ENCODE results near the gene FKTN. TPM values are rescaled to one million over a fixed set of nuclear protein-coding genes. Genes with fewer than 3 reads are reported as not detected.

FKTN gene
- total RNA-seq, 2 experiments from 2014 or later: 13.9 to 14.3 TPM

DNA sequence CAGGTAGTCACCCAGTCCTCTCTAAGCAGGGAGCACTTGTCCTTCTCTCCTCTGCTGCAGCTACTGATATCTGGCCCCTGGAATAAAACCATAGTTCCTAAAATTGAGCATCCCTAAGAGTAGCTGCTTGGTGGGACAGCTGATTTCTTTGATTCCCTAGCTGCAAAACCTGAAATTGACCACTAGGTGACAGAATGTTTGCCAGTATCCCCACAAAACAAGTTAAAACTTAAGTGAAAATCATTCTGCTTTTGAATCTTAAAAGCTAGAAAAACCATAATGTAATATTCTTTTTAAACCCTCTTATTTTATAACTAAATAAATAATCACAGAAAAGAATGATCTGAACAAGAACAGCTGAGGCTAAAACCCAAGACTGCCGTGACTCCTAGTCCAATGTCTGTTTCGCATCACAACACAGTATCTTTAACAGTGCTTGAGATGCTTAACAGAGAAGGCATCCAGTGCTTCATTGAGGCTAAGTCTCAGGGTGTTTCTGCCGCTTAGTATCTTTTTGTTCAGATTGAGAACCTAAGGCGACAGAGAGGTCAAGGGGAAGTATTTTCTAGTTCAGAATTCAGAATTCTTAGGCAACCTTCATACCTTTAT lies 80.0 kb downstream of the FKTN start:
- no peak overlapping the region for H3K27ac Mint-ChIP-seq
- H3K4me3 Mint-ChIP-seq: no peak overlapping the region
- no peaks in the 10 kb centered on the region for H3K9me3 Mint-ChIP-seq
- POLR2A ChIA-PET: no interaction called here
- DNase-seq (no peak), ATAC-seq (no peak)
- intact Hi-C loops (cut with micrococcal nuclease): no loop called here
- H3K4me1 Mint-ChIP-seq (ENCODE audit: low read depth): no peaks in the 10 kb centered on the region
- TF ChIP-seq, protein P1, sequence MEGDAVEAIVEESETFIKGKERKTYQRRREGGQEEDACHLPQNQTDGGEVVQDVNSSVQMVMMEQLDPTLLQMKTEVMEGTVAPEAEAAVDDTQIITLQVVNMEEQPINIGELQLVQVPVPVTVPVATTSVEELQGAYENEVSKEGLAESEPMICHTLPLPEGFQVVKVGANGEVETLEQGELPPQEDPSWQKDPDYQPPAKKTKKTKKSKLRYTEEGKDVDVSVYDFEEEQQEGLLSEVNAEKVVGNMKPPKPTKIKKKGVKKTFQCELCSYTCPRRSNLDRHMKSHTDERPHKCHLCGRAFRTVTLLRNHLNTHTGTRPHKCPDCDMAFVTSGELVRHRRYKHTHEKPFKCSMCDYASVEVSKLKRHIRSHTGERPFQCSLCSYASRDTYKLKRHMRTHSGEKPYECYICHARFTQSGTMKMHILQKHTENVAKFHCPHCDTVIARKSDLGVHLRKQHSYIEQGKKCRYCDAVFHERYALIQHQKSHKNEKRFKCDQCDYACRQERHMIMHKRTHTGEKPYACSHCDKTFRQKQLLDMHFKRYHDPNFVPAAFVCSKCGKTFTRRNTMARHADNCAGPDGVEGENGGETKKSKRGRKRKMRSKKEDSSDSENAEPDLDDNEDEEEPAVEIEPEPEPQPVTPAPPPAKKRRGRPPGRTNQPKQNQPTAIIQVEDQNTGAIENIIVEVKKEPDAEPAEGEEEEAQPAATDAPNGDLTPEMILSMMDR (IDR thresholded peaks at IDR 0.05): peak; percentile 50
- H3K36me3 Mint-ChIP-seq (ENCODE audit: low read depth): peaks cover 23% of the 10 kb centered on the region
- CTCF ChIA-PET: interaction anchor here (0.7 to 2.6 kb wide), 9 partner anchors 9 to 81 kb away, joined by 3 to 9 read pairs (median 4); no protein-coding TSS in a partner anchor
- no peaks in the 10 kb centered on the region for H3K27me3 Mint-ChIP-seq

DNA sequence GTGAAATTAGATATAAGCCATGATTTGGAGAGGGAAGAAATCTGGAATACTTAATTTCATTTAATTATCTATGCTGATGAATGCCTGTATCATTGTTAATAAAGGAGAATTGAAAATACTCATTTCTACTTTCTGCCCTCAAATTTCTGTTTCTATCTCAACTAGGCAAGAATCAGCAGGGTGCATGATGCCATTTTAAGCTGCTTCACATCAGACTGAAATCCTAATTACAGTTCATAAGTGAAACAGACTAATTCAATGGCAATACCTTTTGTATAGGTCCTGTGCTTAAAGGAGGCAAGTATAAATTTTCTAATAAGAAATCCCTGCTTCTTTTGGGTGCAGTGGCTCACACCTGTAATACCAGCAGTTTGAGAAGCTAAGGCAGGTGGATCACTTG lies 82.0 kb downstream of the FKTN start:
- Mint-ChIP-seq H3K27ac (no peak overlapping the region), H3K27me3 (no peaks in the 10 kb centered on the region), H3K4me1 (ENCODE audit: low read depth) (no peaks in the 10 kb centered on the region), H3K9me3 (no peaks in the 10 kb centered on the region), H3K36me3 (ENCODE audit: low read depth) (peaks cover 24% of the 10 kb centered on the region), H3K4me3 (no peak overlapping the region)
- no peak for ATAC-seq
- CTCF ChIA-PET: no interaction called here
- no peak for DNase-seq
- POLR2A ChIA-PET: interaction anchor here (0.7 kb wide), 1 partner anchor 36 kb away, joined by 3 read pairs; no protein-coding TSS in a partner anchor
- TF ChIP-seq, protein P1 (IDR thresholded peaks at IDR 0.05): no peak
- intact Hi-C loops (cut with micrococcal nuclease): no loop called here

DNA sequence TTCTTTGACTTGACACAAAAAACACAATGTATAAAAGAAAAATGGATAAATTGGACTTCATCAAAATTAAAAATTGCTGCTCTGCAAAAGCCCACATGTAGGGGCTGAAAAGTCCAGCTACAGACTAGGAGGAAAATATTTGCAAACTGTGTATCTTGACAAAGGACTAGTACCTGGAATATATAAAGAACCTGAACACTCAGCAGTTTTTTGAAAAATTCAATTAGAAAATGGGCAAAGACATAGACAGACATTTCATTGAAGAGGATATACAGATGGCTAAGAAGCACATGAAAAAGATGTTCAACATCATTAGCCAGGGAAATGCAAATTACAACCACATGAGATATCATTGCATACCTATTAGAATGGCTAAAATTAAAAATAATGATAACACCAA lies 85.9 kb downstream of the FKTN start:
- Mint-ChIP-seq H3K4me3 (no peak overlapping the region), H3K9me3 (no peaks in the 10 kb centered on the region), H3K27me3 (no peaks in the 10 kb centered on the region), H3K4me1 (ENCODE audit: low read depth) (no peaks in the 10 kb centered on the region), H3K36me3 (ENCODE audit: low read depth) (peaks cover 16% of the 10 kb centered on the region), H3K27ac (no peak overlapping the region)
- DNase-seq (no peak), ATAC-seq (no peak)
- ChIA-PET POLR2A (no interaction called here), CTCF (no interaction called here)
- intact Hi-C loops (cut with micrococcal nuclease): no loop called here
- TF ChIP-seq, protein P1 (IDR thresholded peaks at IDR 0.05): no peak

DNA sequence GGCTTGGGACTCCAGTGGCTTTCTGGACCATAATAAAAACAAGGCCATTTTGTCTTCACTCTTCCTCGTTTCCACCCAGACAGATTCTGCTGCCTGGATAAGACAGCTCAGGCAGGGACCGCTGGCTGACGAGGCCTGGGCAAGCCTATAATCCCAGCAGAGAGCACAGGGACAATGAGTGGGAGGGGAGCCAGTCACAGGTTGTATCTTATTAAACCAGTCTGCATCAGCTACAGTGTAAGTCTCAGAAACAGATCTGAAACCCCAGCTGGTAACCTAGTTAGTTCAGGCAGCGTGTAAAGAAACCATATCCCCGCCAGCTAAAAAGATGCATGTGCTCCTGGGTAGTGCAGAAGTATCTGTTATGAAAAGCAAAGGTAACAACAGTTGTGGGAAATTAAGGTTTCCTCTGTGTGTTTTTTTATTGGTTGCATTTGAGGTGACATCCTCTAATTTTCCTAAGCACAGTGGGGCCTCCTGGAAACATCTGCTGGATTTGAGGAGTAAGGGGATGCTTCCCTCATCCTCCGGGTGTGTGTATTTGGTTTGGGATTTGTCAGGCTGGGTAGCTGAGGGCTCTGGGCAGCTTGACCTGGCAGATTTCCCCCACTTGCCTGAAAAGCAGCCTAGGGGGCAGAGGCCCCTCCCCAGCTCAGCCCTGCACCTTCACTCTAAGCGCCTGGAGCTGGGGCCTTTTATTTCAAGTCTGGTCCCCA lies 89.1 kb downstream of the FKTN start:
- intact Hi-C loops (cut with micrococcal nuclease): no loop called here

More for the DNA sequence above, 89.1 kb downstream of the FKTN start:
- Mint-ChIP-seq H3K36me3 (ENCODE audit: low read depth) (peaks cover 4% of the 10 kb centered on the region), H3K27me3 (no peaks in the 10 kb centered on the region), H3K4me3 (no peak overlapping the region), H3K4me1 (ENCODE audit: low read depth) (no peaks in the 10 kb centered on the region), H3K9me3 (no peaks in the 10 kb centered on the region), H3K27ac (no peak overlapping the region)
- no peak for ATAC-seq
- ChIA-PET POLR2A (no interaction called here), CTCF (interaction anchor here (1.4 to 2.1 kb wide), 2 partner anchors 10 to 14 kb away, joined by 3 to 9 read pairs; no protein-coding TSS in a partner anchor)
- DNase-seq: no peak
- TF ChIP-seq, protein P1 (IDR thresholded peaks at IDR 0.05): no peak

Measured in activated CD8-positive, alpha-beta T cell treated with anti-CD3 and anti-CD28 coated beads for 36 hours (primary cell).